Stimulated activated CD4-positive, alpha-beta T cell treated with anti-CD3 and anti-CD28 coated beads, TNF-alpha, amount 100 ng/mL, for 24 hours (primary cell): ENCODE measurements around the gene HCRTR1.

ENCODE experiments used
- DNase-seq, 3 experiments: peaks; one replicate each; pipeline ENCODE4 v3.0.0-alpha.2; 2020; ENCODE audit warnings: low read depth in 3 of 3

The HCRTR1 gene

DNA sequence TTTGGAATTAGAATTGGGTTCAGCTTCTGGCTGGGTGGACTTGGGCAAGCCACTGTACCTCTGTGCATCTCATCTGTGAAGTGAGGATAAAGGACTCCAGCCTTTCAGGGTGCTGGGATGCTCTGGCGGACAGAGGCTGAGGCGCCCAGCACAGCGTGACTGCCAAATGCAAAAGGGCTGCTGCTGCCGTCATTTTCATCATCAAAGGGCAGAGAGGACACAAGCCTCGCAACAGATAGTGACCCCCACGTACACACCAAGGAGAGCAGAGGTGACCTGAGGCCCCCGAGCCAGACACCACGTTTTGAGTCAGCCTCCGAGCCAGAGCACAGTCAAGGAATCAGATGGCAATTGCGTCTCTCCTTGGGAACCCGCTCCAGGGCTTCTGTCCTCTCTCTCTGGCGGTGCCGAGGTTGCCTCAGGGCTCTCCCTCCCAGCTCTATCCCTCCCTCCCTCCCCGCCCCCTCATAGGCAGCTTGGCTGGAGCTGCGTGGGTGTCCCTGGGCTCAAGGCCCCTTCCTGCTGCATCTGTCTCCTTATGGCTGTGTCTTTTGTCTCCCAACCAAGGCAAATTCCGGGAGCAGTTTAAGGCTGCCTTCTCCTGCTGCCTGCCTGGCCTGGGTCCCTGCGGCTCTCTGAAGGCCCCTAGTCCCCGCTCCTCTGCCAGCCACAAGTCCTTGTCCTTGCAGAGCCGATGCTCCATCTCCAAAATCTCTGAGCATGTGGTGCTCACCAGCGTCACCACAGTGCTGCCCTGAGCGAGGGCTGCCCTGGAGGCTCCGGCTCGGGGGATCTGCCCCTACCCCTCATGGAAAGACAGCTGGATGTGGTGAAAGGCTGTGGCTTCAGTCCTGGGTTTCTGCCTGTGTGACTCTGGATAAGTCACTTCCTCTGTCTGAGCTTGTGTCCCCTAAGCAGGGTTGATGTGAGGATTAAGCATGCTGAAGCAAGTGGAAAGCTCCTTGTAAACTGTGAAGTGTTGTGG is 9.0 kb downstream of the HCRTR1 start:
- DNase-seq, result no peak

DNA sequence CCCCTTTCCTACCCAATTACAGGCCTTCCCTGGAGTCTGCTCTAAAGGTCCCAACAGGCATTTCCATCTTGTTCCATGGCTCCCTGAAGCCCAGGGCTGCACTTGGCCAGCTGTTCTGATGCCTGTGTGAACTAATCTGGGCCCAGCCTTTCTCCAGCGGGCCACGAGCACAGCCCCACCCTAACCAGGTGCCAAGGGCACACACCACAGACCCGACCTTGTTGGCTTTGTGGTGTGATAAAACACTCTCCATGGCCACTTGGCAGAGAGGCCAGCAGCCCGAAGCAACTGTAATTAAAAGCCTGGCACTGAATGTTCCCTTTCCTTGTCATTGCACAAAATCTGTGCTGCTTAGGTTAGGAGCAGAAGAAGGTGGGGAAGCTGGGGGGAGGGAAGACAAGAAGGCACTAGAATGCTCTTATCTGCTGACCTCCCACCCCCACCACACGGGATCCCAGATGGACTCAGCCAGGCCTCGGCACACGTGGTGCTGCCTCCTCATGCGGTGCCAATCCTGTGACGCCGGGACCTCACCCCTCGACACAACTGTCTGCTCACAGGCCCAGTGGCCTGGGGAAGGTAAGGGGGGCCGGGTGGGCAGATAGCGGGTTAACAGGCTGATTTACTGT is 9.9 kb downstream of the HCRTR1 start:
- DNase-seq, result no peak

DNA sequence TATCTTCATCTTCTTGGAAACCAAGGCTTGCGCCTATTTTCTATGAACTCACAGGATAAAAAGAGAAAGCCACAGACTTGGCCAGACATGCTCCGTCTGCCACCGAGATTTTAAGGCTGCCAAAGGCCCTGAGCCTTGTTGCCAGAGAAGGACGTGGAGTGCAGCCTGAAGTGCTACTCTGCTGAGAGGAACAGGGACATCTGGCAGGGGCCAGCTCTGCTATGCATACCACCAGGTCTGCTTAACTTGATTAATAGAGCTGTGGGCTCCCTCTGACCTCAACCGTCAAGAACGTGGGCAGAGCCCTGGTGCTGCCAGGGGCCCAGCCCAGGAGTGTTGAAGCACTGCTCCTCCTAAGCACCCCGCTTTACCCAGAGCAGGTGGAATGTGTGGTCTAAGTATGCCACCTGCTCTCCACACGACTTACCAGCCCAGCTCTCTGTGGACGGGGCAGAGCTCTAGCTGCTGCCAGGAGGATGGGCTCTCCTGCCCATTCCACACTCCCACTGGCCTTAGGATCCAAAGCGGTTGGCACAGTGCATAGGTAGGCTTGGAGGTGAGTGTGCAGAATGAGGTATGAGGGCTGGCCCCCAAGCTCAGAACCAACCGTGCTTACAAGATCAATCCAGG is 10.6 kb downstream of the HCRTR1 start:
- DNase-seq, result no peak

DNA sequence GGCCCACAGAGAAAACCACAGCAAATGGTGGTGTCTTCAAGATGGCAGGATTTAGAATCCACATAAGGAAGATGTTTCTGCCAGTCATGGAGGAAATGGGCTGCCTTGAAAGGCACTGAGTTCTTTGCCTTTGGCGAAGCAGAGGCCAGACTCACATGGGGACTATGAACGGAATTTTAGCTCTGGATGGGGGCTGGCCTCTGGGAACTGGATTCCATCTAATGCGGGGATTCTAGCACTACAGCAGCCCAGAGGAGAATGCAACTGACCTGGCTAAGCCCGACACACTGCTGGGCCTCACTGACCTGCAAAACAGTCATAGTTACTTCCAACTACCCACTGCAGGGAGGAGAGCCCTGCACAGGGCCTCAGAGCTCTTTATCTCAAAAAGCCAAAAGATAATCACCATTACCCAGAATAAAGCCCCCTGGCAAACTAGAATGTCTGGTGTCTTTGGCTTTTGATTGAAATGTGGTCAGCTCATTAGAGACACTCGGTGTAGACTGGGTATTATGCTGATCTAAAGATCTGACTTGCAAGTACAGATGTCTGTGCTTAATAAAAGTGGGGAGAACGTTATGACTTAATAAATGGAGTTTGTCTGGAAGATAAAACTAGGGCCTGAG is 11.6 kb downstream of the HCRTR1 start:
- DNase-seq, result no peak

DNA sequence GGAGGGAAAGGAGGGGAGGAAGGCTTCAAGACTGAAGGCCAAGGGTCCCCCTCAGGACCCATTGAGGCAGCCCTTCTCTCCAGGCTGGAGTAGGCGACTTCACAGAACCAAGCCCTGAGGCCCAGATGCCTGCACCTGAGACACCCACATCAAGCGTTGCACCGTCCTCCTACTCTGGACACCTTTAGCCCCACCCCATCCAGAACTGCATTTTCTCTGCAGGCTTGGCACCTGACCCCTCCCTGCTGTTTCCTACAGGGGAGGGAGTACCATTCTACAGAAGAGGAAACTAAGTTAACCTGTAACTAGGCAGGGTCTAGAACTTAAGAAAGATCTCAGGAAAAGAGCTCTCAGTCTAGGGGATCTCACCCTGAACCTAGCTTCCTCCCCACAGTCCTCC is 15.2 kb downstream of the HCRTR1 start:
- no peak for DNase-seq

DNA sequence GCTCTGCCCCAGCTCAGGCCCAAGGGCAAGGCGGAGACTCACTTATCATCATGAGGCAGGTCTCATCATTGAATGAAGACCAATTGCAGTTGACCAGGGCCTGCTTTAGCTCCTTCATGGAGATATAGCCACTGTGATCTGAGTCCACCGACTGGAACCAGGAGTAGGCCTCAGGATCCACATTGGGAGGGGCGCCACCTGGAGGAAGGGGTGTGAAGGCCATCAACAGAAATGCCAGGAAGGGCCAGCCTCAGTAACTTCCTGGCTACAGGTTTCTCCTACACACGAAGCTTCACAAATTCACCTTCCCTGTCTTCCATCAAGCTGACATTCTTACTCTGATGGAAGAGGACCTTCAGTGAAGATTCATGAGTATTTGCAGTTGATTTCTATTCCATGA is 15.6 kb downstream of the HCRTR1 start:
- peak in 1 of 3 experiments; percentile 25 for DNase-seq

DNA sequence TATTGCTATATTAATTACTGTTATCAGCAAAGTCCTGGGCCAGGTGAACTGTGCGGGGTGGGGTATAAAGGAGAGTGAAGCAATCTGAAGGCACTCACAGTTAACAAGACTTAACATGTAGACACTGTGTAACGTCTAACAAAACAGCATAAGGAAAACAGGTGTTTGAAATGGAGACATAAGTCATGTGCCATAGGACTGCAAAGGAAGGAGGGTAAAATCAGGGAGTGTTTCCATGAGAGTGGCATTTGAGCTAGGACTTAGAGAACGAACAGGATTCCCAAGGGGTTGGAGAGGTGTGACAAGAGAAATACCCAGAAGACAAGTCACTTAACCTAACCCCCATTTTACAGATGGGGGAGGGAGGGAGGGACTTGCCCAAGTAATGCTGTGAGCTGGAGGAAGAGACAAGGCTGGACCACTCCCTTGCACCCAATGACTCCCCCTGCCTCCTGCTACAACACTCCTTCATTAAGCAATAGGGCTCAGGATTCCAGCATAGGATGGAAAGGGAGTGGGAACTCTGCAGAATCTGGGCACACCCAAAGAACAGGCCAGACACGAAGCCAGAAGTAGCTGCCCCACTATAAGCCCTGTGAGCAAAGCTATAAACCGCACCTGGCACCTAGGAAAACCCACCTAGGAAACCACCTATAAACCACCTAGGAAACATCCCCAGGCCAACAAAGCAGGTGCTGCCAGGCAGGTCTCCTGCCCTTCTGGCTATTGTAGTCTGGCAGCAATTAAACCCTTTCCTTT is 20.6 kb downstream of the HCRTR1 start:
- DNase-seq, result no peak

DNA sequence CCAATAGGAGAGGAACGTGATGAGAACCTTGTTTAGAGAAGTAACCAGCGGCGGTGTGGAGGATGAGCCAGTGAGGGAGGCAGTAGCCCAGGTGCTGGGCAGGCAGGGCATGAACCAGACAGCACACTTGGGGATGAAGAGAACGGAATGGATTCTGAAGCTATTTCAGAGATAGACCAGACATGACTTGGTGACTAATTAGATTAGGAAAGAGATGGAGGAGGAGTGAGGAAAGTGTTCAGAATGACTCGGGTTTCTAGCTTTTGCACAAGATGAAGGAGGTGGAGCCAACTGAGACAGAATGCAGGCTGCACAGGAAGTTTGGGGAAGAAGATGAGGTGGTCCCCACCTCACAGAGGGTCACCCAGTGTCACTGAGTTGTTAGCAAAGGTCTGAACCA is 22.1 kb downstream of the HCRTR1 start:
- no peak for DNase-seq

DNA sequence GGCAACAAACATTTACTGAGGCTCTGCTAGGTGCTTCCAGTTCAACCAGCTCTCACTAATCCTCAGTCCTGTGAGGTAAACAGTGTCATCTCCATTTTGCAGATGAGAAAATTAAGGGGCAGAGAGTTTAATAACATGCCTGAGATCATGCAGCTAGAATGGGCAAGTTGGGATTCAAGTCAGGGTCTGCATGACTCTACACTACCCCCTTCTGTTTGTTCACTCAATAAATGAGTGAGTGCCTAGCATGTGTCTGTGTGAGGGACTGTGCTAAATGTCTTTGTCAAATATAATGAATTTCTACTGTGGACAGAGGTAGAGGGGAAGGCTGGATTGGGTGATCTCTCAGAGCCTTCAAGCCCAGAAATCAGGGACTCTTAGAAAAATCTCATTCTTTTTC is 22.7 kb downstream of the HCRTR1 start:
- DNase-seq, result no peak

DNA sequence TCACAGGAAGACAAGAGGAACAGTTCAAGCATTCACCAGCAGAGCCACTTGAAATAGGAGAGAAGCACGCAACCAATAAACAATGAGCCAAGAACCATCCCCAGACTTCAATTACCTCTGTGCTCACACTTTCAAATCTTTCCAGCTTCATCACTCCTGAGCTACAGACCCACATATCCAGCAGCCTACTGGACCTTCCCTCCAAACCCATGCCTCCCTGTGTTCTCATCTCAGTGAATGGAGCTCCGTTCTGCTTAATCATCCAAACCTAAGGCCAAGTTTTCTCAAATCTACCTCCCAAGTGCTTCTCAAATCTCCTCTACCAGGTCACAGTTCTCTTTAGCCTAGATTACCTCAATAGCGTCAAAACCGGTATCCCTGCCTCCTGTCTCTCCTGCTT is 23.5 kb downstream of the HCRTR1 start:
- DNase-seq, result no peak

DNA sequence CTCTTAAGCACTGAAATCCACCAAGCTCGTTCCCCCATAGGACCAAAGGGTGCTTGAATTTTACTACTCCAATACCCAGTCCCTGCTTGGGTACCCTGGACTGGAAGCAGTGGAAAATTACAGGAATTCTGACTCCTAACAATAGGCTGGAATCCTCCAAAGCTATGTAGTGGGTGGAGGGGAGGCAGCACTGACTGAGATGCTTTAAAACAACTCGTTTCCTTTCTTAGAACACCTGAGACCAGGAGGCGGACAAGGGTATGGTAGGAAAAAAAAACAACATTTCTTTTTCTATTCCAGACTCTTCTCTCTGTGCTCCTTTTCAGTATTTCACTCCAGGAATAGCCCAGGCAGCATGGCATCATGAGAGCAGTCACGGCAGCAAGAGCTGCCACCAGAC is 24.9 kb downstream of the HCRTR1 start:
- no peak for DNase-seq

DNA sequence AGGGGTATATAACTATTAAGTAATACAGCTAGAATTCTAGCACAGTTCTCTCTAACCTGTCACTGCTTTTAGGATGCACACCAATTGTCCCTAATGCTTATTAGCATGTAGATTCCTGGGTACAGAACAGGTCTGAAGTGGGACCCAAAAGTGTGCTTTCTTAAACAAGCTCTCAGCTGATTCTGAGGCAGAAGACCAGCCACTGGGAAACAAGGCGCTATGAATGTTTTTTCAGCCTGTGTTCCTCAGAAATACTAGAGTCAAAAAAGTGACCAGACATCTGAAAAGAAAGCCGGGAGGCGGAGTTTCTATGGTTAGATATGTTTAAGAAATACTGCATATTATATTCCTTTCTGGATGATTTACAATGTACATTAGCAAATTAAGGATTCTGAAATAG is 25.4 kb downstream of the HCRTR1 start:
- no peak for DNase-seq

DNA sequence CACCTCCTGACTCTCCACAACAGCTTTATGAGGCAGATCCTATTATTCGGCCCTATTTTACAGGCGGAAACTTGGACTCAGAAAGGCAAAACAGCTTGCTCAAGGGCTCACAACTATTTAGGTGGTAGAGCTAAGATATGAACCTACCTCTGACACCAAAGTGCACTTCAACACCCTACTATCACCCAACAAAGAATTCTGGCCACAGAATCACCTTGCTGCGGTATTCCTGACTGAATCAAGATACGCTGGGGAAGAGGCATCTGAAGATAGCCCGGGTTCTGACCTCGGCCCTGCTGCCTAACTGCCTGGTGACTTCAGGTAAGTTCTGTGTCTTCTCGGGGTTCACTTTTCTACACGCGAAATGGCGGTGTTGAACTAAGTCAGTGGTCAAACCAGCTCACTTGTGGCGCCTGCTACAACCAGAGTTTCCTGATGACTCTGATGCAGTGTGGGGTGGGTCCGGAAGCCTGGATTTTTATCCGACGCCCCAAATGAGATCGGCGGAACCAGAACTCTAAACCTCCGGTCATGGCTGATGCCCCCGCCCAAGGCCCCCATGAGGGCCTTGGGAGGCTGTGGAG is 26.6 kb downstream of the HCRTR1 start:
- DNase-seq, result no peak

DNA sequence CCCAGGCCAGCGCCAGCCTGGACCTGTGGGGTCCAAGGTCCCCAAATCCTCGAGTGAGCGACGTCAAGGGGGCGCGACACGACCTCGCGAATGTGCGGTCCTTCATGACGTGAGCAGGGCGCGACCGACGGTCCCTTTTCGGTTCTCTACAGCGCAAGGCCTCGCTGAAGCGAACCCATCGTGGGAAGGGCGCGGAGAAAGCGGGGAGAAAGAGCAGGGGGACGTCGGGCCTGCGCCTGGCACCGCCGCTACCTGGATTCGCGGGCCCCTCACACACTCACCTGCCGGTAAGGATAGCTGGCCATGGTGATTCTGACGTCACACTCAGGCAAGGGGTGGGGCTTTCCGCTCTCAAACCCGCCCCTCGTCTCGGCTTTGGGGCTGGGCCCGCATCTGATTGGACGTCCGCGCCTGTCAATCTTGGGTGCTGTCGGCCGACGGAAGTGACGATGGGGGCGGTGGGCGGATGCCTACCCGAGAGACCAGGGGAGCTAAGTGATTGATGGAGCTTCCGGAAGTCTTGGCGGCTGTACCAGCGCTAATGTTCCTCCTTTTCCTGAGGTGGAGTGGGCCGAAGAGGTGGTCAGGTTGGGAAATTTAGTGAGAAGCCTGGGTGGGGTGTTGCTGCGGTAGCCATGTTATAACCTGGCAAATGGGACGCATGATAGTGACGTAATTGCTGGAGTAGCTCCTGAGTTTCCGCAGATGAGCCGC is 27.2 kb downstream of the HCRTR1 start, which contains the start of gene PEF1:
Gene PEF1 (minus strand): TSS at position 317 of the 714 bp plus-strand sequence. CDS start 12 bp downstream, at position 305.
- DNase-seq, result peak; percentile 99

DNA sequence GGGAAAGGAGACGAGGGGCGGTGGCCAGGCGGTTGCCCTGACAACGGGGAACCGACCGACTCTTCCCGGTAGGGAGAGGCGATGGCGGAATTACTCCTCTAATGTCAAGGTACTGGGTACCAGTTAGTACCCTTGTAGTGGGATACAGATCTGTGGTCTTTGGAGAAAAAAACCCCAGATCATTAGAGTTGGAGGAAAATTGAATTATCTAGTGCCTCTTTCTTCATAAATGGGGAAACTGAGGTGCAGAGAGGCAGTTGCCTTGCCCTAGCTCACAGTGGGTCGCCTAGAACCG is 27.7 kb downstream of the HCRTR1 start:
- no peak for DNase-seq

DNA sequence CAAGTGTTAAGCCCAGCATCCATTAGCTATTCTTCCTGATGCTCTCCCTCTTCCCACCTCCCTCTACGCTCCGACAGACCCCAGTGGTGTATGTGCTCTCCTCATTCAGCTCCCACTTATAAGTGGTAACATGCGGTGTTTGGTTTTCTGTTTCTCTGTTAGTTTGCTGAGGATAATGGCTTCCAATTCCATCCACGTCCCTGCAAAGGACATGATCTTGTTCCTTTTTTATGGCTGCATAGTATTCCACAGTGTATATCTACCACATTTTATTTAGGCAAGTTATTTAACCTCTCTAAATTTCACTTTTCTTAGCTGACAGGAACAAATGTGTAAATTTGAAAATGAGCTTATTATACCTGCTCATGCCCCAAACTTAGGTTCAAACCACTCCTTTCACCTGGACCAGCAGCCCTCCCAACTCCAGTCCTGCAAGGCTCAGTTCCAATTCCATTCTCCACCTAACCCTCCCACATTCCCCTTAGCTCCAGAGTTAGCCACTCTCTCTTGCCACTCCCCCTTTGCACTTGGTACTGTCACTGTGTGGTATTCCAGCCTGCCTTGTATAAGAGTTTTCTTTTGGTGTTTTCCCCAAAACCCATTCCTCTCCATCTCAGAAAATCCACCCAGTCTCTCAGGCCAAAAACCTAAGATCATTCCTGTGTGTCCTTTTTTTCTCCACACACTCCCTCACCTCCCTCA is 28.9 kb downstream of the HCRTR1 start:
- no peak for DNase-seq

DNA sequence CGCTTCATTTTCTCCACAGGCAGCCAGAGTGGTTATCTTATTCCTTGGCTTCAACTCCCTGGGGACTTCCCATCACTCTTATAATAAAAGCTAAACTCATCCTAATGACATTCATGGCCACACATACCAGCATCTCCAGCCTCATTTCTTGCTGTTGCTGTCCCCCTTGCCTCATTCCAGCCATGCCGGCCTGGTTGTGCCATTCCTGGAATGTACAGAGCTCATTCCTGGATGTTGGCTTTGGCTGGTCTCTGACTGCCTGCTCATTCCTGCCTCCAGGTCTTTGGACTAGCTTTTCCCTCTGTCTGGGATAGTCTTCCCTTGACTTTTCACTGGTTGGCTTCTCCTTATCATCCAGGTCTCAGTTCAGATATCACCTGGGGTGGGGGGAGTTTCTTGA is 29.6 kb downstream of the HCRTR1 start:
- no peak for DNase-seq

DNA sequence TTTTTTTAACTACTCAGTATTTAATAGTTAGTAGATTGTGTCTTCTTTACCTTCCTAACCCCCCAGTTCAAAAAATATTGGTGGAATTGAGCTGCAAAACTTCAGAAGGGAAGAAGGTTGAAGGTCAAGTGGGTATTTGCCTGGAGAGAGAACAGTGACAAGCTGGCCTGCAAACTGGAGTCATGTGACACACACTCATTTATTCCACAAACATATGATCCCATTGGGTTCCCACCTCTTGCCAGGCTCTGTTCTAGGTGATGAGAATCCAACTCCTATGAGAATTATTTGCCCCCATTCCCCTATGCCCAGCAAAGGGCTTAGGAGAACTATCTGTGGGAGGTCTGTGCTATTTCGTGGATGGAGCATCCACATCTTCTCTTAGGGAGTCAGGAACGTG is 30.7 kb downstream of the HCRTR1 start:
- no peak for DNase-seq

DNA sequence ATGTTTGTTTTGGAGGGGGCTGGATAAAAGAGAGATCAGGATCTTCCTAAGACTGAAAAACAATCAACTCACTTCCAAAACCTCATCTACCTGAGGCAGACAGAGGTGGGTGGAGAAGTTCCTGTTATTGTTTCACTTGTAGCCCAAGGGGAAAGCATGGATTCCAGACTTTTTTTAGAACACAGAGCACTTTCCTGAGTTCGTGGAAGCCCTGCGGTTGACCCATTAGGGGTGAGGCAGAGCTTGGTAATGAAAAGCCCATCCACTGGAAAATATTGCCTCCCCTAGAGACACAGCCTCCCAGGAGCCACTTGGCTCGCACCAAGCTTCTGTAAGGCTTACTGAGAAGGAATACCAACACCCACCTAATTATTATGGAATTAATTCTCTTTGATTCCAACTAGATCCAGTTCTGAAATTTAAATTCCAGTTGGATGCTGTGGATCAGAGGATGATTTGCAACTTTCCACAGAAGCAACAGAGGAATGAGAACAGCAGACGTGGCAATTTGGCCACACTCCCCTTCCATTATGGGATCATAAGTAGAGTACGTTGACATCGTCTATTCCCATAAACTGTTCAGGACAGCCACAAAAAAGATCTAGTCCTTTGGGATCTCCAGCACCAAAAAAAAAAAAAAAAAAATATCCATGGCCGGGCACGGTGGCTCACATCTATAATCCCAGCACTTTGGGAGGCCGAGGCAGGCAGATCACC is 31.3 kb downstream of the HCRTR1 start:
- DNase-seq, result no peak
